Erythroblast (primary cell): ENCODE data around the gene MAPRE2.

Experiments used
- GATA1 ChIP-seq: IDR thresholded peaks from 2 replicates; pipeline ENCODE4 v1.6.1; 2011; ENCODE audit warnings: low read depth, mild to moderate bottlenecking, control low read depth, low read length, moderate library complexity
- POLR2A ChIP-seq: IDR thresholded peaks from 2 replicates; pipeline ENCODE4 v1.6.1; 2011; ENCODE audit warnings: mild to moderate bottlenecking, low read length

DNA sequence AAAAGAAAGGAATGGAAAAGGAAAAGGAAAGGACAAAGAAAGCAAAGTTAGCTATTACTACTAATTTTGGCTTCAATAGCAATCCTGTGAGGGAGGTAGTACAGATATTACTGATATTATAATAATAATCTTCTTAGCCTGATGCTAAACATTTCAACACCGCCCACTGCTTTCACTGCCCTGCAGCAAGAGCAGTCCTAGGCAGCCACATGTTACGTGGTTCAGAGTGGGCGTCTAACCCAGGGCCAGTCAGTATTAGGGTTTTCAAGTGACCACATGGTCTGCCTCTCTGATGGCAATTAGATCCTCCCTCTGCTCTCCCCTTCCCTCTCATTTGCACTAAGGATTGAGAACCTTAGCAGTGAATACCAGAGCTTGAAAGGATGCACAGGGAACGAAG lies 116.0 kb downstream of the MAPRE2 start:
- no peak for TF ChIP-seq POLR2A
- TF ChIP-seq GATA1, result no peak
